ENCODE measurements around the gene CDC42BPA. TPM values are rescaled to one million over a fixed set of nuclear protein-coding genes. Genes with fewer than 3 reads are reported as not detected.

Gene CDC42BPA
- total and polyA plus RNA-seq, 2 of the 8 experiments (the other 6 are each of a cell fraction or from before 2014, with no cell fraction given): 7.1 to 28.5 TPM

GRCh38 chr1:226945858-226946245, 372.4 kb downstream of the CDC42BPA start:
- Histone ChIP-seq H3K79me2 (ENCODE audit: control insufficient read depth in 1 of 2, insufficient read depth in 2 of 2, low read length in 2 of 2) (peaks cover 0 to 82% of the 10 kb centered on the region in 2 experiments; a peak in 2 of 4 replicates), H4K91ac (replicated peaks; ENCODE audit: insufficient read length, low read length) (no peak overlapping the region), H4K5ac (ENCODE audit: insufficient read length, low read depth, low read length) (no peak overlapping the region), H4K8ac (ENCODE audit: extremely low read depth, insufficient read depth, low read length) (0 out of 2 replicates have a peak overlapping the region, but pooled peaks have one; percentile 39), H3K18ac (ENCODE audit: extremely low read depth, low read length) (no peak overlapping the region), H3K23me2 (ENCODE audit: low read depth, low read length) (no peaks in the 10 kb centered on the region; the same call in 1 of the 2 replicates), H3K4me3 (ENCODE audit: extremely low read depth in 1 of 4, insufficient read depth in 2 of 4, low read depth in 3 of 4, low read length in 4 of 4) (no peak overlapping the region), H3K9me3 (ENCODE audit: insufficient read depth in 2 of 2, low read depth in 1 of 2, low read length in 1 of 2) (no peaks in the 10 kb centered on the region; a peak in 1 of 4 replicates), H2BK12ac (ENCODE audit: low read depth, low read length) (no peak overlapping the region; the same call in 1 of the 2 replicates), H3K4me2 (ENCODE audit: insufficient read depth in 1 of 2, low read depth in 2 of 2, low read length in 2 of 2) (peak overlapping the region in 1 of 2 experiments; percentile 39; a peak in 1 of 4 replicates), H2BK120ac (replicated peaks; ENCODE audit: low read depth, low read length) (no peak overlapping the region), H2BK15ac (ENCODE audit: low read length) (no peak overlapping the region), H3K36me3 (ENCODE audit: control insufficient read depth in 2 of 4, insufficient read depth in 4 of 4, low read length in 3 of 4) (no peaks in the 10 kb centered on the region), H3K4ac (replicated peaks; ENCODE audit: insufficient read length, low read depth, low read length) (peak overlapping the region; percentile 10), H3K9ac (replicated peaks in 1 of 4; ENCODE audit: extremely low read depth in 1 of 4, low read depth in 3 of 4, low read length in 3 of 4) (no peak overlapping the region), H3K27ac (ENCODE audit: low read depth, low read length) (no peak overlapping the region), H2AFZ (ENCODE audit: low read length) (no peak overlapping the region), H2AK5ac (ENCODE audit: low read depth, low read length) (no peak overlapping the region), H3K56ac (replicated peaks; ENCODE audit: insufficient read length, low read depth, low read length) (no peak overlapping the region), H4K20me1 (replicated peaks in 1 of 2; ENCODE audit: control insufficient read depth in 1 of 2, insufficient read depth in 2 of 2, low read length in 2 of 2) (peaks cover 3 to 4% of the 10 kb centered on the region in 2 experiments), H2BK5ac (ENCODE audit: low read depth, low read length) (0 out of 2 replicates have a peak overlapping the region, but pooled peaks have one; percentile 12), H3K4me1 (replicated peaks in 1 of 4; ENCODE audit: control insufficient read depth in 3 of 4, insufficient read depth in 4 of 4, low read length in 3 of 4) (peaks cover 0 to 11% (median 3%) of the 10 kb centered on the region in 4 experiments; a peak in 5 of 7 replicates), H2BK20ac (ENCODE audit: low read length) (no peak overlapping the region), H3K27me3 (replicated peaks in 1 of 4; ENCODE audit: control insufficient read depth in 3 of 4, extremely low read depth in 1 of 4, insufficient read depth in 3 of 4, low read length in 3 of 4) (peaks cover 0 to under 1% (median 0%) of the 10 kb centered on the region in 4 experiments; a peak in 3 of 7 replicates), H3K79me1 (ENCODE audit: low read depth, low read length) (peaks cover 12% of the 10 kb centered on the region), H3K23ac (ENCODE audit: insufficient read length) (no peak overlapping the region), H3K14ac (ENCODE audit: insufficient read length) (no peak overlapping the region)
- FAIRE-seq (no peak), DNase-seq (ENCODE audit: low read depth in 1 of 2, low spot score in 2 of 2) (no peak)
- CTCF ChIA-PET (ENCODE audit: partially characterized antibody): interaction anchor here (0.8 to 1.6 kb wide), 6 partner anchors 19 to 493 kb away, joined by 3 to 5 read pairs (median 3); no protein-coding TSS in a partner anchor
- POLR2A ChIA-PET (ENCODE audit: partially characterized antibody): no interaction called here
- 79% methylated on average over 8 of the region's 8 CpGs; no CpG with 5 or more reads in 1 of the 2 experiments for WGBS, 2 experiments (ENCODE audit: extremely low coverage in 1 of 2, insufficient coverage in 1 of 2, insufficient read length in 1 of 2, insufficient replicate concordance in 2 of 2, low coverage in 1 of 2, low lambda C conversion rate in 2 of 2, missing lambda C conversion rate in 1 of 2)
- TF ChIP-seq ZNF274 (IDR thresholded peaks at IDR 0.05; ENCODE audit: borderline replicate concordance, extremely low read depth, low read length) (no peak), EP300 (IDR thresholded peaks at IDR 0.05; ENCODE audit: borderline replicate concordance in 1 of 2, low read depth in 2 of 2, low read length in 2 of 2) (no peak), PHF8 (conservative IDR thresholded peaks at IDR 0.05; ENCODE audit: low read depth, low read length) (no peak), SP2 (IDR thresholded peaks at IDR 0.05; ENCODE audit: low read length) (no peak), CTBP2 (IDR thresholded peaks at IDR 0.05; ENCODE audit: borderline replicate concordance, insufficient read depth, insufficient read length, low read length) (no peak), NANOG (IDR thresholded peaks at IDR 0.05; ENCODE audit: insufficient read depth, low read depth, low read length, poor library complexity, severe bottlenecking) (no peak), GABPA (IDR thresholded peaks at IDR 0.05; ENCODE audit: borderline replicate concordance, insufficient read depth, low read length) (no peak), FOSL1 (IDR thresholded peaks at IDR 0.05; ENCODE audit: insufficient read depth, low read depth, low read length) (no peak), YY1 (IDR thresholded peaks at IDR 0.05; ENCODE audit: low read depth, low read length) (no peak), TBP (IDR thresholded peaks at IDR 0.05; ENCODE audit: low read depth, low read length) (no peak), RFX5 (IDR thresholded peaks at IDR 0.05; ENCODE audit: borderline replicate concordance, low read depth, low read length) (no peak), USF2 (IDR thresholded peaks at IDR 0.05; ENCODE audit: low read length) (no peak)

Data from H1 (cell line).